Mesodermal cell (in vitro differentiated cells): ENCODE measurements around the gene PIK3AP1.

Experiments
- H3K27ac ChIP-seq: 2 replicates; pipeline ENCODE4 v1.7.0; 2013; ENCODE audit warnings: mild to moderate bottlenecking, low read depth, low read length, moderate library complexity; ENCODE audit not compliant: severe bottlenecking
- H3K36me3 ChIP-seq: 2 replicates; pipeline ENCODE4 v1.7.1; 2013; ENCODE audit warnings: mild to moderate bottlenecking, low read length, moderate library complexity; ENCODE audit not compliant: control insufficient read depth, insufficient read depth
- H3K4me1 ChIP-seq: one replicate; pipeline ENCODE4 v1.7.1; 2013; ENCODE audit warnings: mild to moderate bottlenecking, low read length; ENCODE audit not compliant: insufficient read depth, control insufficient read depth, poor library complexity, severe bottlenecking
- H3K4me3 ChIP-seq: 2 replicates; pipeline ENCODE4 v1.7.0; 2013; ENCODE audit warnings: low read length, control low read depth, mild to moderate bottlenecking; ENCODE audit not compliant: insufficient read depth, poor library complexity, severe bottlenecking; ENCODE audit errors: extremely low read depth
- H3K9me3 ChIP-seq: 2 replicates; pipeline ENCODE4 v1.7.1; 2013; ENCODE audit warnings: mild to moderate bottlenecking, low read length, moderate library complexity; ENCODE audit not compliant: control insufficient read depth
- WGBS, 2 experiments: methylation state at CpG; one replicate each; pipeline ENCODE4 v1.1.5; 2013; ENCODE audit warnings: missing lambda C conversion rate in 2 of 2; ENCODE audit not compliant: insufficient coverage in 2 of 2; 5-methylcytosine and 5-hydroxymethylcytosine counted together

The PIK3AP1 gene

GRCh38 chr10:96588616-96589419, 131.5 kb downstream of the PIK3AP1 start:
- H3K9me3 ChIP-seq: peaks cover 4% of the 10 kb centered on the region
- no peak overlapping the region for H3K4me3 ChIP-seq
- peaks cover 24% of the 10 kb centered on the region for H3K4me1 ChIP-seq
- peaks cover 3% of the 10 kb centered on the region for H3K36me3 ChIP-seq
- 92 to 100% methylated on average over 1 to 2 of the region's 5 CpGs for WGBS, 2 experiments
- peak overlapping the region; percentile 6 for H3K27ac ChIP-seq

GRCh38 chr10:96588060-96588554, 132.2 kb downstream of the PIK3AP1 start:
- Histone ChIP-seq H3K27ac (peak overlapping the region; percentile 99), H3K9me3 (no peaks in the 10 kb centered on the region), H3K4me3 (peak overlapping the region; percentile 76), H3K4me1 (peaks cover 24% of the 10 kb centered on the region), H3K36me3 (peaks cover 9% of the 10 kb centered on the region)
- WGBS, 2 experiments: 90 to 93% methylated on average over 4 of the region's 4 CpGs

- 5% methylated on average over 19 of the region's 25 CpGs for WGBS, 2 experiments
- peak overlapping the region; percentile 76 for H3K4me3 ChIP-seq
- H3K4me1 ChIP-seq: peaks cover 24% of the 10 kb centered on the region
- peaks cover 12% of the 10 kb centered on the region for H3K36me3 ChIP-seq
- peak overlapping the region; percentile 99 for H3K27ac ChIP-seq
- H3K9me3 ChIP-seq: no peaks in the 10 kb centered on the region
These were observed 132.9 kb downstream of the PIK3AP1 start for GRCh38 chr10:96587264-96588059.

- H3K4me1 ChIP-seq: peaks cover 28% of the 10 kb centered on the region
- 0 to 1% methylated on average over 85 to 88 of the region's 107 CpGs for WGBS, 2 experiments
- H3K36me3 ChIP-seq: peaks cover 18% of the 10 kb centered on the region
- H3K27ac ChIP-seq: peak within 1 kb of the TSS; percentile 99
- peak within 1 kb of the TSS; percentile 76 for H3K4me3 ChIP-seq
- H3K9me3 ChIP-seq: no peaks in the 10 kb centered on the region
These were observed 133.7 kb downstream of the PIK3AP1 start, which contains the start of gene TM9SF3 for GRCh38 chr10:96586419-96587263. Gene TM9SF3, minus strand, starts transcription at chr10:96587012. Its CDS starts 177 bp downstream, at chr10:96586835.

- WGBS, 2 experiments: 4 to 6% methylated on average over 12 to 19 of the region's 20 CpGs
- peaks cover 18% of the 10 kb centered on the region for H3K36me3 ChIP-seq
- peaks cover 28% of the 10 kb centered on the region for H3K4me1 ChIP-seq
- H3K27ac ChIP-seq: peak overlapping the region; percentile 99
- peak overlapping the region; percentile 76 for H3K4me3 ChIP-seq
- no peaks in the 10 kb centered on the region for H3K9me3 ChIP-seq
These were observed 134.4 kb downstream of the PIK3AP1 start for GRCh38 chr10:96585736-96586418.

GRCh38 chr10:96584474-96584873, 135.8 kb downstream of the PIK3AP1 start:
- H3K27ac ChIP-seq: no peak overlapping the region
- H3K36me3 ChIP-seq: peaks cover 18% of the 10 kb centered on the region
- no peak overlapping the region for H3K4me3 ChIP-seq
- peaks cover 26% of the 10 kb centered on the region for H3K4me1 ChIP-seq
- H3K9me3 ChIP-seq: no peaks in the 10 kb centered on the region
- 80 to 89% methylated on average over 7 of the region's 9 CpGs for WGBS, 2 experiments

- no peak overlapping the region for H3K27ac ChIP-seq
- no peaks in the 10 kb centered on the region for H3K9me3 ChIP-seq
- H3K36me3 ChIP-seq: peaks cover 18% of the 10 kb centered on the region
- peaks cover 21% of the 10 kb centered on the region for H3K4me1 ChIP-seq
- H3K4me3 ChIP-seq: no peak overlapping the region
- WGBS, 2 experiments: no CpG with 5 or more reads among the region's 1 CpG
These were observed 136.3 kb downstream of the PIK3AP1 start for GRCh38 chr10:96584035-96584434.

GRCh38 chr10:96579133-96579532, 141.2 kb downstream of the PIK3AP1 start:
- peaks cover 5% of the 10 kb centered on the region for H3K4me1 ChIP-seq
- WGBS, 2 experiments: 88% methylated on average over 1 of the region's 2 CpGs; no CpG with 5 or more reads in 1 of the 2 experiments
- H3K36me3 ChIP-seq: peaks cover 40% of the 10 kb centered on the region
- no peaks in the 10 kb centered on the region for H3K9me3 ChIP-seq
- H3K27ac ChIP-seq: no peak overlapping the region
- no peak overlapping the region for H3K4me3 ChIP-seq

- Histone ChIP-seq H3K9me3 (no peaks in the 10 kb centered on the region), H3K36me3 (peaks cover 40% of the 10 kb centered on the region), H3K27ac (no peak overlapping the region), H3K4me3 (no peak overlapping the region), H3K4me1 (peaks cover 5% of the 10 kb centered on the region)
- WGBS, 2 experiments: 91 to 94% methylated on average over 3 to 5 of the region's 5 CpGs
These were observed 141.7 kb downstream of the PIK3AP1 start for GRCh38 chr10:96578633-96579032.
